HepG2 (cell line): ENCODE measurements around the gene ZNF593OS. TPM values are rescaled to one million over a fixed set of nuclear protein-coding genes. Genes with fewer than 3 reads are reported as not detected.

ENCODE experiments used
- ARID4A ChIP-seq: sonication (generic); formaldehyde crosslinking; IDR thresholded peaks from 2 replicates; pipeline ENCODE4 v1.5.0; 2020; ENCODE audit warnings: mild to moderate bottlenecking, missing genetic modification reagents, borderline replicate concordance
- CHD2 ChIP-seq: IDR thresholded peaks from 2 replicates; pipeline ENCODE4 v1.6.1; 2011; ENCODE audit warnings: low read depth, low read length, improper control_type of control experiment
- GATAD2A ChIP-seq: IDR thresholded peaks from 2 replicates; pipeline ENCODE4 v1.6.1; 2016
- MEF2D ChIP-seq: sonication (generic); formaldehyde crosslinking; IDR thresholded peaks from 2 replicates; pipeline ENCODE4 v1.5.1; 2020; ENCODE audit warnings: mild to moderate bottlenecking, missing genetic modification reagents
- MIXL1 ChIP-seq: IDR thresholded peaks from 2 replicates; pipeline ENCODE4 v1.6.1; 2016
- NCOR1 ChIP-seq: fragments of 200-600 bp; sonication (generic); IDR thresholded peaks from 2 replicates; pipeline ENCODE4 v1.7.0; 2017; ENCODE audit warnings: antibody characterized with exemption, low read length, borderline replicate concordance
- PAXIP1 ChIP-seq: sonication (generic); formaldehyde crosslinking; conservative IDR thresholded peaks from 2 replicates; pipeline ENCODE4 v1.4.0; 2020; ENCODE audit warnings: mild to moderate bottlenecking, missing genetic modification reagents, moderate library complexity
- SNRNP70 ChIP-seq: fragments of 200-400 bp; formaldehyde crosslinking; IDR thresholded peaks from 2 replicates; pipeline ENCODE4 v1.6.1; 2017; ENCODE audit warnings: mild to moderate bottlenecking, low read depth, low read length, moderate library complexity
- TBP ChIP-seq: sonication (generic); formaldehyde crosslinking; IDR thresholded peaks from 2 replicates; pipeline ENCODE4 v1.5.0; 2020; ENCODE audit warnings: missing genetic modification reagents
- YY1 ChIP-seq: IDR thresholded peaks from 2 replicates; pipeline ENCODE4 v1.6.1; 2011; ENCODE audit warnings: low read length, low read depth, moderate library complexity, mild to moderate bottlenecking; ENCODE audit not compliant: insufficient read depth, insufficient replicate concordance
- ZBTB33 ChIP-seq: sonication (generic); formaldehyde crosslinking; IDR thresholded peaks from 2 replicates; pipeline ENCODE4 v1.4.0; 2020; ENCODE audit warnings: missing genetic modification reagents
- ZBTB7A ChIP-seq: sonication (generic); formaldehyde crosslinking; IDR thresholded peaks from 2 replicates; pipeline ENCODE4 v1.8.0; 2022; ENCODE audit warnings: mild to moderate bottlenecking, missing genetic modification reagents
- ZFYVE20 ChIP-seq: sonication (generic); formaldehyde crosslinking; IDR thresholded peaks from 2 replicates; pipeline ENCODE4 v1.8.0; 2023; ENCODE audit warnings: low read depth, mild to moderate bottlenecking, moderate library complexity, missing genetic modification reagents, borderline replicate concordance
- ZNF234 ChIP-seq: sonication (generic); formaldehyde crosslinking; conservative IDR thresholded peaks from 2 replicates; pipeline ENCODE4 v1.5.1; 2020; ENCODE audit warnings: mild to moderate bottlenecking, missing genetic modification reagents
- ZNF317 ChIP-seq: sonication (generic); formaldehyde crosslinking; IDR thresholded peaks from 2 replicates; pipeline ENCODE4 v1.5.0; 2020; ENCODE audit warnings: mild to moderate bottlenecking, missing genetic modification reagents
- ZNF547 ChIP-seq: sonication (generic); formaldehyde crosslinking; IDR thresholded peaks from 2 replicates; pipeline ENCODE4 v1.5.1; 2020; ENCODE audit warnings: mild to moderate bottlenecking, missing genetic modification reagents
- ZNF740 ChIP-seq: sonication (generic); formaldehyde crosslinking; IDR thresholded peaks from 2 replicates; pipeline ENCODE4 v1.4.0; 2020; ENCODE audit warnings: missing genetic modification reagents
- polyA plus RNA-seq, 8 experiments: library from polyadenylated mRNA; depleted of rRNA in 3 of 8; stranded (reverse) in 7 of 8; unstranded in 1 of 8; fragments of >200 nt; fragmentation: Illumina TruSeq in 4 of 8; extraction: Trizol in 4 of 8; gene quantifications; 2 replicates each; pipeline versions ENCODE4 v1.2.1 to v1.2.3, GENCODE V29; 2011 to 2016; ENCODE audit warnings: low read depth in 4 of 8, missing spikeins in 1 of 8, mixed read lengths in 1 of 8; ENCODE audit not compliant: insufficient read depth in 1 of 8
- total RNA-seq, 5 experiments: library from RNA; depleted of rRNA; stranded (reverse); fragments of >200 nt; fragmentation: Illumina TruSeq; extraction: Trizol; gene quantifications; 2 replicates each; pipeline ENCODE4 v1.2.3, GENCODE V29; 2016; ENCODE audit warnings: low read depth in 1 of 5
- TF ChIP-seq, protein P1 (sequence below): IDR thresholded peaks from 2 replicates; pipeline ENCODE4 v1.6.1; 2018; ENCODE audit warnings: missing genetic modification reagents

The ZNF593OS gene
- total and polyA plus RNA-seq, 2 of the 13 experiments (the other 11 are each of a cell fraction or from before 2014, with no cell fraction given) = not detected

- TF ChIP-seq ZBTB33 (CRISPR knock-in tag) (peak; percentile 65; the same call in 1 of the 2 replicates), CHD2 (no peak), ZFYVE20 (no peak), ZNF234 (CRISPR knock-in tag) (no peak), ARID4A (CRISPR knock-in tag) (peak; percentile 99), ZNF547 (CRISPR knock-in tag) (peak; percentile 90), YY1 (peak; percentile 72), NCOR1 (no peak), ZBTB7A (peak; percentile 95), GATAD2A (CRISPR knock-in tag) (peak; percentile 65), TBP (CRISPR knock-in tag) (no peak), PAXIP1 (peak; percentile 71), ZNF317 (CRISPR knock-in tag) (peak; percentile 88), MEF2D (peak; percentile 57; the same call in 1 of the 2 replicates), MIXL1 (CRISPR knock-in tag) (peak; percentile 29; the same call in 1 of the 2 replicates), SNRNP70 (no peak), ZNF740 (CRISPR knock-in tag) (peak; percentile 74)
- TF ChIP-seq, protein P1, sequence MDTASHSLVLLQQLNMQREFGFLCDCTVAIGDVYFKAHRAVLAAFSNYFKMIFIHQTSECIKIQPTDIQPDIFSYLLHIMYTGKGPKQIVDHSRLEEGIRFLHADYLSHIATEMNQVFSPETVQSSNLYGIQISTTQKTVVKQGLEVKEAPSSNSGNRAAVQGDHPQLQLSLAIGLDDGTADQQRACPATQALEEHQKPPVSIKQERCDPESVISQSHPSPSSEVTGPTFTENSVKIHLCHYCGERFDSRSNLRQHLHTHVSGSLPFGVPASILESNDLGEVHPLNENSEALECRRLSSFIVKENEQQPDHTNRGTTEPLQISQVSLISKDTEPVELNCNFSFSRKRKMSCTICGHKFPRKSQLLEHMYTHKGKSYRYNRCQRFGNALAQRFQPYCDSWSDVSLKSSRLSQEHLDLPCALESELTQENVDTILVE (CRISPR knock-in tag) = no peak
Measured at GRCh38 chr1:26169669-26170471, 1.8 kb downstream of the ZNF593OS start, which contains the start of gene ZNF593 (continued).
